PFSK-1 (cell line): ENCODE data around the gene PET100.

ENCODE experiments used
- FOXP2 ChIP-seq: optimal IDR thresholded peaks from 2 replicates; pipeline ENCODE3; 2011; ENCODE audit warnings: borderline replicate concordance, control low read depth, inconsistent platforms; ENCODE audit not compliant: insufficient read depth; ENCODE audit errors: extremely low read length, extremely low read depth
- POLR2AphosphoS5 ChIP-seq: IDR thresholded peaks from 2 replicates; pipeline ENCODE4 v1.6.1; 2012; ENCODE audit warnings: low read depth, mild to moderate bottlenecking, control low read depth, low read length, moderate library complexity
- REST ChIP-seq, 2 experiments: IDR thresholded peaks; 2 replicates each; pipeline versions ENCODE4 v1.6.1 to v1.8.0; 2011 to 2012; ENCODE audit warnings: low read depth in 2 of 2, low read length in 2 of 2, control low read depth in 1 of 2, inconsistent platforms in 1 of 2, mild to moderate bottlenecking in 1 of 2, moderate library complexity in 1 of 2; ENCODE audit not compliant: insufficient read depth in 1 of 2
- SIN3A ChIP-seq: IDR thresholded peaks from 2 replicates; pipeline ENCODE4 v1.6.1; 2012; ENCODE audit warnings: mild to moderate bottlenecking, low read length, moderate library complexity, borderline replicate concordance; ENCODE audit not compliant: insufficient read depth
- TAF1 ChIP-seq: IDR thresholded peaks from 2 replicates; pipeline ENCODE4 v1.6.1; 2012; ENCODE audit warnings: low read length, control low read depth, borderline replicate concordance; ENCODE audit not compliant: insufficient read depth

Gene PET100

GRCh38 chr19:7639863-7640348 is 10.3 kb downstream of the PET100 start:
- TF ChIP-seq TAF1, result no peak
- TF ChIP-seq REST (IDR thresholded peaks at IDR 0.05; ENCODE audit: insufficient read depth in 1 of 2, low read depth in 2 of 2, low read length in 2 of 2), result no peak
- TF ChIP-seq SIN3A, result no peak
- no peak for TF ChIP-seq POLR2AphosphoS5
- TF ChIP-seq FOXP2, result no peak

GRCh38 chr19:7640803-7641202 is 11.2 kb downstream of the PET100 start:
- no peak for TF ChIP-seq POLR2AphosphoS5
- no peak for TF ChIP-seq SIN3A
- TF ChIP-seq TAF1, result no peak
- TF ChIP-seq REST (IDR thresholded peaks at IDR 0.05; ENCODE audit: insufficient read depth in 1 of 2, low read depth in 2 of 2, low read length in 2 of 2), result no peak
- no peak for TF ChIP-seq FOXP2

GRCh38 chr19:7641290-7642276 is 12.0 kb downstream of the PET100 start:
- TF ChIP-seq TAF1 (no peak), FOXP2 (no peak), POLR2AphosphoS5 (no peak), SIN3A (no peak), REST (IDR thresholded peaks at IDR 0.05; ENCODE audit: insufficient read depth in 1 of 2, low read depth in 2 of 2, low read length in 2 of 2) (no peak)

- TF ChIP-seq TAF1 (no peak), REST (IDR thresholded peaks at IDR 0.05; ENCODE audit: insufficient read depth in 1 of 2, low read depth in 2 of 2, low read length in 2 of 2) (no peak), SIN3A (no peak), POLR2AphosphoS5 (no peak), FOXP2 (no peak)
These were observed 12.9 kb downstream of the PET100 start for GRCh38 chr19:7642295-7643030.
